ENCODE data around the gene PRND.
"Not testable (repeated sequence)": the region's sequence is repeated elsewhere in the genome, so short reads cannot be mapped to it uniquely, and the experiment has no call there.

The PRND gene

GRCh38 chr20:4721719-4722118 lies at the start of gene PRND:
TSS of gene PRND (plus strand) at chr20:4721909. CDS start at chr20:4724552, 2,643 bp downstream.
- DNase-seq (ENCODE audit: low read depth in 2 of 2), result no peak

- DNase-seq (ENCODE audit: low read depth in 2 of 2), result no peak
These were observed 48.8 kb upstream of the PRND start for GRCh38 chr20:4672948-4673347.

GRCh38 chr20:4673371-4674001 lies 48.2 kb upstream of the PRND start:
- DNase-seq (ENCODE audit: low read depth in 2 of 2), result no peak

GRCh38 chr20:4674672-4675071 lies 47.0 kb upstream of the PRND start:
- no peak for DNase-seq (ENCODE audit: low read depth in 2 of 2)

GRCh38 chr20:4677846-4678245 lies 43.9 kb upstream of the PRND start:
- DNase-seq (ENCODE audit: low read depth in 2 of 2), result no peak

GRCh38 chr20:4681401-4681800 lies 40.3 kb upstream of the PRND start:
- DNase-seq (ENCODE audit: low read depth in 2 of 2), result no peak

- no peak for DNase-seq (ENCODE audit: low read depth in 2 of 2)
These were observed 39.7 kb upstream of the PRND start for GRCh38 chr20:4681991-4682401.

- DNase-seq (ENCODE audit: low read depth in 2 of 2), result no peak
These were observed 39.0 kb upstream of the PRND start for GRCh38 chr20:4682682-4683081.

GRCh38 chr20:4683261-4683660 lies 38.4 kb upstream of the PRND start:
- DNase-seq (ENCODE audit: low read depth in 2 of 2), result no peak

- DNase-seq (ENCODE audit: low read depth in 2 of 2), result no peak
These were observed 36.8 kb upstream of the PRND start for GRCh38 chr20:4684837-4685413.

- no peak for DNase-seq (ENCODE audit: low read depth in 2 of 2)
These were observed 35.8 kb upstream of the PRND start for GRCh38 chr20:4685923-4686221.

GRCh38 chr20:4688305-4688704 lies 33.4 kb upstream of the PRND start:
- DNase-seq (ENCODE audit: low read depth in 2 of 2), result no peak

- DNase-seq (ENCODE audit: low read depth in 2 of 2), result no peak
These were observed 32.5 kb upstream of the PRND start for GRCh38 chr20:4689220-4689619.

- no peak for DNase-seq (ENCODE audit: low read depth in 2 of 2)
These were observed 30.0 kb upstream of the PRND start for GRCh38 chr20:4691753-4692152.

- DNase-seq (ENCODE audit: low read depth in 2 of 2), result no peak
These were observed 27.6 kb upstream of the PRND start for GRCh38 chr20:4694076-4694475.

GRCh38 chr20:4697189-4697830 lies 24.4 kb upstream of the PRND start:
- DNase-seq (ENCODE audit: low read depth in 2 of 2), result no peak

- no peak for DNase-seq (ENCODE audit: low read depth in 2 of 2)
These were observed 23.9 kb upstream of the PRND start for GRCh38 chr20:4697831-4698221.

- DNase-seq (ENCODE audit: low read depth in 2 of 2), result no peak
These were observed 22.5 kb upstream of the PRND start for GRCh38 chr20:4699216-4699615.

- DNase-seq (ENCODE audit: low read depth in 2 of 2), result no peak
These were observed 21.8 kb upstream of the PRND start for GRCh38 chr20:4699957-4700356.

- no peak for DNase-seq (ENCODE audit: low read depth in 2 of 2)
These were observed 19.0 kb upstream of the PRND start for GRCh38 chr20:4702562-4703280.

GRCh38 chr20:4703281-4703676 lies 18.4 kb upstream of the PRND start:
- no peak for DNase-seq (ENCODE audit: low read depth in 2 of 2)

- DNase-seq (ENCODE audit: low read depth in 2 of 2), result not testable (repeated sequence)
These were observed 14.8 kb upstream of the PRND start for GRCh38 chr20:4706941-4707340.

- DNase-seq (ENCODE audit: low read depth in 2 of 2), result no peak
These were observed 13.7 kb upstream of the PRND start for GRCh38 chr20:4708036-4708435.

Data from activated CD8-positive, alpha-beta memory T cell treated with anti-CD3 and anti-CD28 coated beads for 4 hours (primary cell).